Stomach (tissue), 4 donors: ENCODE data around the gene TPT1.
"Not testable (repeated sequence)": the region's sequence is repeated elsewhere in the genome, so short reads cannot be mapped to it uniquely, and the experiment has no call there.

ENCODE experiments used
- CTCF ChIP-seq, 7 experiments: fragments of 450-650 bp in 4 of 7; fragments of 200-600 bp in 3 of 7; sonication (generic) in 3 of 7; IDR thresholded peaks; one replicate each; pipeline ENCODE4 v1.5.1; 2016 to 2019; ENCODE audit warnings: antibody characterized with exemption in 7 of 7, control low read depth in 2 of 7, mild to moderate bottlenecking in 1 of 7
- POLR2A ChIP-seq, 4 donors: fragments of 450-650 bp; IDR thresholded peaks; one replicate each; pipeline ENCODE4 v1.6.1; 2016; ENCODE audit warnings: antibody characterized with exemption in 4 of 4, control low read depth in 2 of 4, mild to moderate bottlenecking in 1 of 4, moderate library complexity in 1 of 4

GRCh38 chr13:45343102-45343501 is 2.1 kb upstream of the TPT1 start:
- TF ChIP-seq CTCF, POLR2A (IDR thresholded peaks at IDR 0.05): not testable (repeated sequence)
